HUES6 (cell line): ENCODE results near the gene COA4.
"Not testable (repeated sequence)": the region's sequence is repeated elsewhere in the genome, so short reads cannot be mapped to it uniquely, and the experiment has no call there.

ENCODE experiments used
- H3K27ac ChIP-seq: 2 replicates; pipeline ENCODE4 v1.7.0; 2013; ENCODE audit warnings: low read depth, mild to moderate bottlenecking, low read length, inconsistent platforms
- H3K27me3 ChIP-seq: 2 replicates; pipeline ENCODE4 v1.6.1; 2013; ENCODE audit warnings: low read length; ENCODE audit not compliant: control insufficient read depth, insufficient read depth
- H3K36me3 ChIP-seq: 2 replicates; pipeline ENCODE4 v1.6.1; 2013; ENCODE audit warnings: low read length; ENCODE audit not compliant: control insufficient read depth, insufficient read depth
- H3K4me1 ChIP-seq: 2 replicates; pipeline ENCODE4 v1.6.1; 2013; ENCODE audit warnings: low read length; ENCODE audit not compliant: control insufficient read depth, insufficient read depth
- H3K4me3 ChIP-seq: 2 replicates; pipeline ENCODE4 v1.5.1; 2013; ENCODE audit warnings: low read depth, low read length
- H3K9ac ChIP-seq: one replicate; pipeline ENCODE4 v1.6.1; 2013; ENCODE audit warnings: mild to moderate bottlenecking, low read length
- H3K9me3 ChIP-seq: 2 replicates; pipeline ENCODE4 v1.6.1; 2013; ENCODE audit warnings: low read depth, low read length; ENCODE audit not compliant: control insufficient read depth, insufficient read depth

The COA4 gene

DNA sequence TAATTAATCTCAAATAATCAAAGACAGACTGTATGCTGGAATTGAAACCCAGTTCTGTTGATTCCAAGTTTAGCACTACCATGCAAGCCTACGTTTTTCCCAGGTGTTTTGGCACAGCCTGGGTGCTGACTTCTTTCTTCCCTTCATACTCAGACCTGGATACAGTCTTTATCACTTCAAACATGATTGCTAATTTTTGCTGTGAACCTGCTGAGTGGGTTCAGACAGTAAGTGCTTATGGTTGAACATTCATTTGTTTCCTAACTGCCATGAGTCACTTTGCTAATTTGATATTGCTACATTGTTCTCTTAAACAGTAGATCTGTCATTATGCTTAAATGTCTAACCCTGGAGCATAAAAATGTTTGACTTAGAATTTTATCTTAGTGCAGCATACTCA is 12.4 kb upstream of the COA4 start:
- Histone ChIP-seq H3K9me3 (no peaks in the 10 kb centered on the region), H3K4me1 (no peaks in the 10 kb centered on the region), H3K4me3 (no peak overlapping the region), H3K27ac (no peak overlapping the region), H3K27me3 (no peaks in the 10 kb centered on the region), H3K9ac (no peak overlapping the region), H3K36me3 (peaks cover 39% of the 10 kb centered on the region)

DNA sequence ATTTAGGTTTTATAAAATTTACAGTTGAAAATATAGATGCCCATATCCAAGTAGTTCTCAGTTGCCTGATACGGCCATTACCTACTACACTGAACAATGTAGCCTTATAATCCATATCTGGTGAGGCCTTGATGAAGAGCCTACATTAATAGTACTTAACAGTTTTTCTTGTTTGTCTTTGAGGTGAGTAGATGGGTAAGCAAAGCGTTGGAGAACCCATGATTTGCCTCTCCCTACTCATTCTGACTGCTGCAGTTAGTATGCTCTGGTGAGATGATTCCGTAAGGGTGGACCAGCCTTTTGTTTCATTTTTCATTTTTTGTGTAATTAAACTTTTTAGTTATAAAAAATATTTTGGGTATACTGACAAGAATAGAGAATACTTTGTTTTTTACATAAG is 11.6 kb upstream of the COA4 start:
- H3K27me3 ChIP-seq, result no peaks in the 10 kb centered on the region
- H3K4me3 ChIP-seq, result no peak overlapping the region
- H3K36me3 ChIP-seq, result peaks cover 46% of the 10 kb centered on the region
- no peaks in the 10 kb centered on the region for H3K4me1 ChIP-seq
- no peak overlapping the region for H3K9ac ChIP-seq
- H3K27ac ChIP-seq, result no peak overlapping the region
- no peaks in the 10 kb centered on the region for H3K9me3 ChIP-seq

DNA sequence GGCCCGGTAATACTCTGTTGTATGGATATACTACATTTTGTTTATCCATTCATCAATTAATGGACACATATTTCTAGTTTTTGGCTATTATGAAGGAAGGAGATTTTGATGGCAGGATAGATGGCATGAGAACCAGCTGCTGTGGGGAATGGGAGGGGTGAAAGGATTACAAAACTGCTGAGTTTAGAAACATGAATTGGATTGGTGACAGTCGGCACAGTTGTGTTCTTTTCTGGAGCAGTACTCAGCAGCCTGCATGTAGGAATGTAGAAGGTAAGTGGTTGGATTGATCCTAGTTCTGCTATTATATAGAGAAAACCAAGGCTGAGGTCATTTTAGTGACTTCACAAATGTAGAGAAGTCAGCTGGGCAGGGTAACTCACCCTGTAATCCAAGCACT is 7.2 kb upstream of the COA4 start:
- Histone ChIP-seq H3K9me3 (no peaks in the 10 kb centered on the region), H3K4me3 (no peak overlapping the region), H3K36me3 (peaks cover 22% of the 10 kb centered on the region), H3K9ac (no peak overlapping the region), H3K4me1 (no peaks in the 10 kb centered on the region), H3K27me3 (no peaks in the 10 kb centered on the region), H3K27ac (no peak overlapping the region)

- H3K9ac ChIP-seq, H3K27ac ChIP-seq, H3K27me3 ChIP-seq, H3K4me3 ChIP-seq, H3K9me3 ChIP-seq, H3K4me1 ChIP-seq: not testable (repeated sequence)
- H3K36me3 ChIP-seq, result peaks cover 13% of the 10 kb centered on the region; the same call in 1 of the 2 replicates
These were observed 3.8 kb upstream of the COA4 start for GRCh38 chr11:73880449-73880848.

DNA sequence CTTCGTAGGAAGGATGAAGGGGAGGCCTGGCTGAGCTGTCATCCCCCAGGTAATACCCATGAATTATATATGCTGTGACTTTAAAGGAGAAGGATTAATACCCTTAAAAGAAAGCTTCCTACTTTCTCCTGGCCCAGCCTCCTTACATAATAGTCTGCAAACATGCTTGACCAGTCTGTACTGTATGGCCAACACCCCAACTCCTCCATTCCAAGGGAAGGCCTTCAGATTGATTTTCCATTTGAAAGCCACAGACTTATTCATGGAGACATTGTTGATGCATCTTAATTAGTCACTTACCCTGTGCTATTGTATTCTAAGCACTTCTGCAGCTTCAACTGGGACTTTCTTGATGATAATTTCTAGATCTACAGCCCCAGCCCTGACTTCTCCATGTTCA is 2.1 kb upstream of the COA4 start:
- H3K27ac ChIP-seq, result no peak overlapping the region
- H3K9ac ChIP-seq, result no peak overlapping the region
- peaks cover 23% of the 10 kb centered on the region for H3K36me3 ChIP-seq
- H3K27me3 ChIP-seq, result no peaks in the 10 kb centered on the region
- no peaks in the 10 kb centered on the region for H3K9me3 ChIP-seq
- H3K4me3 ChIP-seq, result no peak overlapping the region
- peaks cover 6% of the 10 kb centered on the region for H3K4me1 ChIP-seq

GRCh38 chr11:73875840-73876239 is 806 bp downstream of the COA4 start:
- Histone ChIP-seq H3K4me3 (peak overlapping the region; percentile 94), H3K27ac (peak overlapping the region; percentile 80), H3K4me1 (peaks cover 6% of the 10 kb centered on the region), H3K27me3 (no peaks in the 10 kb centered on the region), H3K9me3 (no peaks in the 10 kb centered on the region), H3K9ac (peak overlapping the region; percentile 93), H3K36me3 (peaks cover 44% of the 10 kb centered on the region)

GRCh38 chr11:73875380-73875779 is 1.3 kb downstream of the COA4 start:
- Histone ChIP-seq H3K36me3 (peaks cover 45% of the 10 kb centered on the region), H3K9me3 (no peaks in the 10 kb centered on the region), H3K4me1 (peaks cover 6% of the 10 kb centered on the region), H3K27me3 (no peaks in the 10 kb centered on the region), H3K4me3 (peak overlapping the region; percentile 94), H3K9ac (peak overlapping the region; percentile 93), H3K27ac (no peak overlapping the region)

- H3K9ac ChIP-seq, result no peak overlapping the region
- peaks cover 6% of the 10 kb centered on the region for H3K4me1 ChIP-seq
- H3K27me3 ChIP-seq, result no peaks in the 10 kb centered on the region
- H3K27ac ChIP-seq, result no peak overlapping the region
- H3K36me3 ChIP-seq, result peaks cover 48% of the 10 kb centered on the region
- no peaks in the 10 kb centered on the region for H3K9me3 ChIP-seq
- H3K4me3 ChIP-seq, result no peak overlapping the region
These were observed 3.8 kb downstream of the COA4 start for GRCh38 chr11:73872749-73873357.

DNA sequence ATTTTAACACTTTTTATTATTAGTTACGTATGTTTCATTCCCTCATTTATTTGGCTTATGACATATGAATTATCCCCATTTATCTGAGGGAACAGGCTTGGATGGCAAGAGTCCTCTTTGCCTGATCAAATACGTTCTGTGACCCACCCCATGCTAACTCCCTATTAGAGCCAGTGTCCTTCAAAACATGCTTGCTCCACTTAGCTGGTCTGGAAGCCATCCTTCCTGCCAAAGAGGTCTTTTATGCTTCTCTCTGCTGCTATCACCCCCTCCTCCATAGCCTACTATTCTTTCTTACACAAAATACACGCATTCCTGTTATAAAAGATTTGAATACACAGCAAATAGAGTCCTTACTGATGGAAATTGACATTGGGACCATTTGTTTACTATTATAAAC is 6.4 kb downstream of the COA4 start:
- no peaks in the 10 kb centered on the region for H3K9me3 ChIP-seq
- H3K4me3 ChIP-seq, result no peak overlapping the region
- H3K4me1 ChIP-seq, result peaks cover 3% of the 10 kb centered on the region
- peaks cover 48% of the 10 kb centered on the region for H3K36me3 ChIP-seq
- no peak overlapping the region for H3K9ac ChIP-seq
- H3K27me3 ChIP-seq, result no peaks in the 10 kb centered on the region
- H3K27ac ChIP-seq, result no peak overlapping the region

DNA sequence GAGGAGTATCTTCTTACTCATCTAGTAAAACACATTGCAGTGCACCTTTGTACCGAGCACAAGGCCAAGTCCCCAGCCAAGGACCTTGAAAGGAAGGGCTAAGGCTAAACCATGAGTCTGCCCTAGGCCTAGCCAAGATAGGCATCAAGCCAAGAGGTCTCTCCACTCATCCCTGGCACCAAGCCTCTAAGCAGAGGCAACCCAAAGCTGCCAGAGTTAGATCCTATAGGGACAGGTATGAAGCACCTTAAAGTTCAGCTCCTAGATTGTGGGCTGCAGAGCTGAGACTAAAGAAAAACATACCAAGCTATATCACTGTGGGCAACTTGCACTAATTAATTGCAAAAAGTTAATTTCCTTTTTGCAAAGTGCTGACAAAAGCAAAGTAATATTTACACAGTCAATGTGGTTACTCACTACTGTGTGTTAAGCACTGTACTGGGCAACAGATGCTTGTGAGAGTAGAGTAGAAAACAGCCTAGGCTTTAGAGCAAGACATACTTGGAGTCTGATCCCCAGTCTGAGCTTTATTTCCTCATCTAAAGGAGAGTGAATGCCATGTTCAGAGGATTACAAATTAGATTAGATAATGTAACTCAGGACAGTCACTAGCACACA is 7.2 kb downstream of the COA4 start:
- H3K36me3 ChIP-seq, result peaks cover 45% of the 10 kb centered on the region
- no peak overlapping the region for H3K4me3 ChIP-seq
- no peaks in the 10 kb centered on the region for H3K9me3 ChIP-seq
- no peak overlapping the region for H3K9ac ChIP-seq
- no peaks in the 10 kb centered on the region for H3K27me3 ChIP-seq
- H3K27ac ChIP-seq, result no peak overlapping the region
- no peaks in the 10 kb centered on the region for H3K4me1 ChIP-seq

DNA sequence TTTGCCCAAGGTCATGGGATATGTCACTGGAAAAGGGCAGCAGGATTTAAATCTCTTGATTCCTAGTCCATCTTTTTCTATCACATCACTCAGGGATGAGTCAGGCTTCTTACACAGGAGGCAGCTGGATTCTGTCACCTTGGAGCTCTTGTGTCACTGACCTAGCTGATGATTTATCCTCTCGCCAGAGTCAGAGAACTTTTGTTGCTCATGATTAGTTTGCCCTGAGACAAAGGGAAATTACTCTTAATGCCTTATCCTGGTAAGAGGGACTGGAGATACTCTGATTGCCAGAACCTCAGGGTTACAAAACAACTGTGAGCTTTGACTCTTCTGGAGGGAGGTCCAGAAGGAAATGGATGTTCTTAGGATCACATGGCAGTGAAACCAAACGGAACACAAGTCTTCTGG is 10.1 kb downstream of the COA4 start:
- H3K27ac ChIP-seq, result no peak overlapping the region
- H3K36me3 ChIP-seq, result peaks cover 29% of the 10 kb centered on the region
- no peaks in the 10 kb centered on the region for H3K27me3 ChIP-seq
- H3K9ac ChIP-seq, result no peak overlapping the region
- H3K9me3 ChIP-seq, result no peaks in the 10 kb centered on the region
- H3K4me3 ChIP-seq, result no peak overlapping the region
- no peaks in the 10 kb centered on the region for H3K4me1 ChIP-seq
